HPDE6-E6E7 (cell line): ENCODE data around the gene PRAMEF13.
"Not testable (repeated sequence)": the region's sequence is repeated elsewhere in the genome, so short reads cannot be mapped to it uniquely, and the experiment has no call there.

ENCODE experiments used
- DNase-seq: peaks from one replicate; pipeline ENCODE4 v3.0.0; 2011; ENCODE audit warnings: missing footprints; ENCODE audit errors: extremely low spot score

The PRAMEF13 gene, protein sequence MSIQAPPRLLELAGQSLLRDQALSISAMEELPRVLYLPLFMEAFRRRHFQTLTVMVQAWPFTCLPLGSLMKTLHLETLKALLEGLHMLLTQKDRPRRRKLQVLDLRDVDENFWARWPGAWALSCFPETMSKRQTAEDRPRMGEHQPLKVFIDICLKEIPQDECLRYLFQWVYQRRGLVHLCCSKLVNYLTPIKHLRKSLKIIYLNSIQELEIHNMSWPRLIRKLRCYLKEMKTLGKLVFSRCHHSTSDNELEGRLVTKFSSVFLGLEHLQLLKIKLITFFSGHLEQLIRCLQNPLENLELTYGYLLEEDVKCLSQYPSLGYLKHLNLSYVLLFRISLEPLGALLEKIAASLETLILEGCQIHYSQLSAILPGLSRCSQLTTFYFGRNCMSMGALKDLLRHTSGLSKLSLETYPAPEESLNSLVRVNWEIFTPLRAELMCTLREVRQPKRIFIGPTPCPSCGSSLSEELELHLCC

DNA sequence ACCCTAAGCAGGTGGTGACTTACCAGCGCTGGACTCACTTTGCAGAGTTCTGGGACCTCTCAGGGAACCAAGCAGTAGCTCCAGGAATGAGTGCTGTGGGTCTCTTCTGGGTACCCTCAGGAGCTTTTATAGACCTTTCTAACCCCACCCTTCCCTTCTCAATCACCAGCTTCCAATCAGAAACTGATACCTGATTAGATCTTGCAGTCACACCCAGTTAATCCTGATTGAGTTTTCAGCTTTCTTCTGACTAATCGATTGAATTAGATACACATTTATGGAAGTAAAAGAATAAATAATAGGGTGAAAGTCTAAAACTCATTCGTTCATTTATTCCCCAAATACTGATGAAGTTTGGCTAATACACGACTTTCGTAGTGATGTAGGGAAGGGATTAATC, at the start of gene PRAMEF13:
Gene PRAMEF13 (minus strand): TSS at position 101 of the 400 bp plus-strand sequence. CDS start 1,820 bp downstream, outside the sequence.
- DNase-seq: not testable (repeated sequence)

DNA sequence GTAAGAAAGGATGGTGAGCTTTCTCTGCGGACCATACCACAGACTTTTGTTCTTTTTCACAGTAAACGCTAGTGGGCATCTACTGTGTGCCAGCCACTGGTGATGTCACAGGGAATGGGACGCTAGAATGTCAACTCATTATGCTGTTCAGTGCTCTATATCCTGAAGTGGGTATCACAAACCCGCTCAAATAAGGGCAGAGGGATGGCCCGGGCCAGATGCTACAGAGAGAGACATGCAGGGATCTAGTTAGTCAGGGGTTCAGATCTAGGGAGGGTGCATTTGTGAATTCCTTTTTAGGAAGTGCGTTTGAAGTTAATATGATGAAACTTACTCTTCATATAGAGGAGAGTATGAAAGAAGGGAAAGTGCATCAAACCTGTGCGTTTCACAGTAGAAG, 45.9 kb upstream of the PRAMEF13 start:
- not testable (repeated sequence) for DNase-seq

DNA sequence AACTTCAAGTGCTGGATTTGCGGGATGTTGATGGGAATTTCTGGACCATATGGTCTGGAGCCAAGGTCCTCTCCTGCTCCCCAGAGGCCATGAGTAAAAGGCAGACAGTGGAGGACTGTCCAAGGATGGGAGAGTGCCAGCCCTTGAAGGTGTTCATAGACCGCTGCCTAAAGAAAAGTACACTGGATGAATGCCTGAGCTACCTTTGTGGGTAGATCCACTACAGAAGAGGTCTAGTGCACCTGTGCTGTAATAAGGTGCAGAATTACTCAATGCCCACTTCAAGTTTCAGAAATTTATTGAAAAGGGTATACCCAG, 45.3 kb upstream of the PRAMEF13 start:
- DNase-seq: not testable (repeated sequence)

DNA sequence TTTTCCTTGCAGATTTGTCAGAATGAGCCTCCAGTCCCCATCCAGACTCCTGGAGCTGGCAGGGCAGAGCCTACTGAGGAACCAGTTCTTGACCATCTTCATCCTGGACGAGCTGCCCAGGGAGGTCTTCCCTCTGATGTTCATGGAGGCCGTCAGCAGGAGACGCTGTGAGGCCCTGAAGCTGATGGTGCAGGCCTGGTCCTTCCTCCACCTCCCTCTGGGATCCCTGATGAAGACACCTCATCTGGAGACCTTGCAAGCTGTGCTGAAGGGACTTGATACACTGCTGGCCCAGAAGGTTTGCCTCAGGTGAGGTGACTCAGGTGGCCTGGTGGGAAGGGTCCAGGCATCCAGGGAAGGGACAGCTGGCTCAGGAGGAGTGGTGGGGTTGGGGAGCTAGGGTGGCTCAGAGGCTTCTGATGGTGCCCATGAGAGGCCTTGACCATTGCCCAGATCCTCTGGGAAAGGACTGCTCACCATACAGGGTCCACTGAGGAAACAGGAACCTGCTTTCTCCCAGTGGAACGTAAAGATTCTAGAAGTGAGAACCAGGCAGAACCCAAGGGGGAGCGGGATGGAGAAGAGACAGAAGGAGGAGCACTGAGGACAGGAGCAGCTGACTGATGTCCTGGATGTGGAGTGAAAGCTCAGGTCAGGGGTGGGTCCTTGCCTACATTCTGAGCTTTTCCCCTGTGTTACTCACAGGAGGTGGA, 44.8 kb upstream of the PRAMEF13 start:
- not testable (repeated sequence) for DNase-seq

DNA sequence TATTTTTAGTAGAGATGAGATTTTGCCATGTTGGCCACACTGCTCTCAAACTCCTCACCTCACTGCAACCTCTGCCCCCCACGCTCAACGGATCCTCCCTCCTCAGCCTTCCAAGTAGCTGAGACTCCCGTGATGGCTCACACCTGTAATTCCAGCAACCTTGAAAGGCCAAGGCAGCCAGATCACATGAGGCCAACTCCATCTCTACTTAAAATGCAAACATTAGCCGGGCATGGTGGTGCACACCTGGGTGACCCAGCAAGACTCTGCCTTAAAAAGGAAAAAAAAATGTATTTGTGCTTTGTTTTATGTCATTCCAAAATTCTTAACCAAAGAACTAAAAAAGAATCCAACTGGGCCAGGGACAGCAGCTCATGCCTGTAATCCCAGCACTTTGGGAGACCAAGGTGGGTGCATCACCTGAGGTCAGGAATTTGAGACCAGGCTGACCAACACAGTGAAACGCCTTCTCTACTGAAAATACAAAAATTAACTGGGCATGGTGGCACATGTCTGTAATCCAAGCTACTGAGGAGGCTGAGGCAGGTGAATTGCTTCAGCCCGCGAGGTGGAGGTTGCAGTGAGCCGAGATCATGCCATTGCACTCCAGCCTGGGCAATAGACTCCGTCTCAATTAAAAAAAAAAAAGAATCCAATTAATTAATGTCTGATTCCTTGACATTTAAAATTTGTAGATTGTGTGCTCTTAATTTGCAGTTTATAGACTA, 42.5 kb upstream of the PRAMEF13 start:
- DNase-seq: not testable (repeated sequence)

DNA sequence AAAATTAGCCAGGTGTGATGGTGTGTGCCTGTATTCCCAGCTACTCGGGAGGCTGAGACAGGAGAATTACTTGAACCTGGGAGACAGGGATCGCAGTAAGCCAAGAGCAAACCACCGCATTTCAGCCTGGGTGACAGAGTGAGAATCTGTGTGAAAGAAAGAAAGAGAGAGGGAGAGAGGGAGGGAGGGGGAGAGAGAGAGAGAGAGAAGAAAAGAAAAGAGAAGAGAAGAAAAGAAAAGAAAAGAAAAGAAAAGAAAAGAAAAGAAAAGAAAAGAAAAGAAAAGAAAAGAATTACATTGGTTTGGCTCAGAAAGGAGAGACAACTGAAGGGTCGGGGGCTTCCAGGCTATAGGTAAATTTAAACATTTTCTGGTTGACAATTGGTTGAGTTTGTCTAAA, 38.4 kb upstream of the PRAMEF13 start:
- not testable (repeated sequence) for DNase-seq

DNA sequence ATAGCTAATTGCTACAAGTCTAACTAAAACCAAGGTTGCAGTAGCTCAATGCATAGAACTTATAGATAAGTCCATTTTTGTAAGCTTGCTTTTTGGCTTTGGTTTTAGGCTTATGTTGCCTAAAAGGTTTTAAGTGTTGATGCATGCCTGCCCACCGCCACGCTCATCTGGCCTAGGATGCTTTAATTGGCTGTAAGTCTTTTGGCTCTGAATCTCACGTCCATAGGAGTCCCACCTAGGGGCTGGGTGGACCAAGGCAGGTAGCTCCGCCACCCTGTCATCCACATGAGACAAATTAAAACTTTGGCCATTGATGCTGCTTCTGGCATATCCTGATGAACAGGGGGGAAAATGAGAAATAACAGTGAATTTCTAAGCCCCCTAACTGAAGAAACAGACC, 36.4 kb upstream of the PRAMEF13 start:
- DNase-seq: not testable (repeated sequence)

DNA sequence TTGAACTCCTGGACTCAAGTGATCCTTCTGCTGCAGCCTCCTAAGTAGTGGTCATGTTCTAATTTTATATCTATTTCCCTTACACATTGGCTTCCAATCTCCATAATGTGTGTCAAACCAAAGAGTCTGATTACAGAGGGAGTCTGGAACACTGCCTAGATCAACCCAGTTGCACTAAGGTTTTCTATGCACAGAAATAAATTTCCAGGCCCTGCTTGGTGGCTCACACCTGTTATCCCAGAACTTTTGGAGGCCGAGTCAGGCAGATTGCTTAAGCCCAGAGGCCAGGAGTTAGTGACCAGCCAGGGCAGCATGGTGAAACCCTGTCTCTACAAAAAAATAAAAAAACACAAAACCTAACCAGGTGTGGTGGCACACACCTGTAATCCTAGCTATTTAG, 32.8 kb upstream of the PRAMEF13 start:
- not testable (repeated sequence) for DNase-seq

DNA sequence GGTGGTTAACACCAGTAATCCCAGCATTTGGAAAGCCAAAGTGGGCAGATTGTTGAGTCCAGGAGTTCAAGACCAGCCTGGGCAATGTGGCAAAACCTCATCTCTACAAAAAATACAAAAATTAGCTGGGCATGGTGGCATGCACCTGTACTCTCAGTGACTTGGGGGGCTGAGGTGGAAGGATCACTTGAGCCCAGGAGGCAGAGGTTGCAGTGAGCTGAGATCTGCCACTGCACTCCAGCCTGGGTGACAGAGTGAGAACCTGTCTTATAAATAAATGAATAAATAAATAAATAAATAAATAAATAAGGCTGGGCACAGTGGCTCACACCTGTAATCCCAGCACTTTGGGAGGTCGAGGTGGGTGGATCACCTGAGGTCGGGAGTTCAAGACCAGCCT, 30.8 kb upstream of the PRAMEF13 start:
- DNase-seq: not testable (repeated sequence)

DNA sequence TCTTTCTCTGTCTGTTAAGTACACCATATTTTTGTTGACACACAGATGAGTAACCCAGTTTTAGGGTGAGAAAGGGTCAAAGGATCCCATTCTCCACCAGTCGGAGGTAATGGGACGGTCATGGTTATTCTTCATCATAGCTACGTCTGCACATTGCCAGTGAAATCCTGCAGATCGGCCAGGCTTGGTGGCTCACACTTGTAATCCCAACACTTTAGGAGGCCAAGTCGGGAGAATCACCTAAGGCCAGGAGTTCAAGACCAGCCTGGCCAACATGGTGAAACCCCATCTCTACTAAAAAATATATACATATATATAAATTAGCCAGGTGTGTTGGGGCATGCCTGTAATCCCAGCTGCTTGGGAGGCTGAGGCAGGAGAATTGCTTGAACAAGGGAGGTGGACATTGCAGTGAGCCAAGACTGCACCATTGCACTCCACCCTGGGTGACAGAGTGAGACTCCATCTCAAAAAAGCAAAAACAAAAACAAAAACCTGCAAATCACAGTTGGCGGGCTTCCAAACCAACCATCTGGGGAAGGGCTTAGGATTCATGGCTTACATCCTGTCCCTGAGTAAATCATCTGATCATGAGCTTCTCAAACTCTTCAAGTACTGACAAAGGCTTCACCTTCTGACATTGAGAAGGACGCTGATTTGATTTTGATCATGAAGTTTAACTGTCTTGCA, 30.0 kb upstream of the PRAMEF13 start:
- not testable (repeated sequence) for DNase-seq

DNA sequence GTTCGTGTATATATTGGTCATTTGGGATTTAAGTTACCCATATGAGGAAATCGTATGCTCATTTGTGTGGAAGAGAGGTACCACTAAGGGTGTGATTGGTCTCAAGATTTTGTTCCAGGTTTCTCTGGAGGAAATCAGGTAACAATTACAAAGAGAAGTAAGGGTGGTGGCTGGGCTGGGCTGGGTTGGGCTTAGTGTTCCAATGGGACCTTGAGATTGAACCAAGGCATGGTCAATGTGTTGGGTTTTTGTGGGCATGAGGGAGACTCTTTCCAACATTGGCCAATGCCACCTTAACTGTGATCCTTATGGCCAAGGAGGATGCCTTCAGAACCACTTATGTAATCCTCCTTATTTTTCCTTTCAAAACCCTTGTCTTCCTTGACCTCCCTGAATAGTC, 29.4 kb upstream of the PRAMEF13 start:
- not testable (repeated sequence) for DNase-seq

DNA sequence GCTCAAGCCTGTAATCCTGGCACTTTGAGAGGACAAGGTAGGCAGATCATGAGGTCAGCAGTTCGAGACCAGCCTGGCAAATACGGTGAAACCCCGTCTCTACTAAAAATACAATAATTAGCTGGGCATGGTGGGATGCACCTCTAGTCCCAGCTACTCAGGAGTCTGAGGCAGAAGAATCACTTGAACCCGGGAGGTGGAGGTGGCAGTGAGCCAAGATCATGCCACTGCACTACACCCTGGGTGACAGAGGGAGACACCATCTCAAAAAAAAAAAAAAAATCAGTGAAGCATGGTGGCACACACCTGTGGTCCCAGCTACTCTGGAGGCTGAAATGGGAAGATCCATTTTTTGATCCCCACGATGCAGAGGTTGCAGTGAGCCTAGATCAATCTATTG, 28.9 kb upstream of the PRAMEF13 start:
- not testable (repeated sequence) for DNase-seq

DNA sequence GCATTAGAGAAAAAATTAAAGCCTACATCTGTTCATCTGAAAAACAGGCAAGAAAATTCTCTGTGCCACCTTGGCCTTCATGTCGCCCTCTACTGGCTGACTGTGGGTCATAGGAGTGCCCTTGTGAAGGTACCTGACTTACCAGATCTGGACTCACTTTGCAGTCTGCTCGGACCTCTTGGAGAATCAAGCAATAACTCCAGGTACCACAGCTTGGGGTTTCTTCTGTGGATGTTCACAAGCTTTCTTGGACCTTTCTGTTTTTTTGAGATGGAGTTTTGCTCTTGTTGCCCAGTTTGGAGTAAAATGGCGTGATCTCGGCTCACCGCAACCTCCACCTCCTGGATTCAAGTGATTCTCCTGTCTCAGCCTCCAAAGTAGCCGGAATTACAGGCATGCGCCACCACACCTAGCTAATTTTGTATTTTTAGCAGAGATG, 27.2 kb upstream of the PRAMEF13 start:
- no peak for DNase-seq

DNA sequence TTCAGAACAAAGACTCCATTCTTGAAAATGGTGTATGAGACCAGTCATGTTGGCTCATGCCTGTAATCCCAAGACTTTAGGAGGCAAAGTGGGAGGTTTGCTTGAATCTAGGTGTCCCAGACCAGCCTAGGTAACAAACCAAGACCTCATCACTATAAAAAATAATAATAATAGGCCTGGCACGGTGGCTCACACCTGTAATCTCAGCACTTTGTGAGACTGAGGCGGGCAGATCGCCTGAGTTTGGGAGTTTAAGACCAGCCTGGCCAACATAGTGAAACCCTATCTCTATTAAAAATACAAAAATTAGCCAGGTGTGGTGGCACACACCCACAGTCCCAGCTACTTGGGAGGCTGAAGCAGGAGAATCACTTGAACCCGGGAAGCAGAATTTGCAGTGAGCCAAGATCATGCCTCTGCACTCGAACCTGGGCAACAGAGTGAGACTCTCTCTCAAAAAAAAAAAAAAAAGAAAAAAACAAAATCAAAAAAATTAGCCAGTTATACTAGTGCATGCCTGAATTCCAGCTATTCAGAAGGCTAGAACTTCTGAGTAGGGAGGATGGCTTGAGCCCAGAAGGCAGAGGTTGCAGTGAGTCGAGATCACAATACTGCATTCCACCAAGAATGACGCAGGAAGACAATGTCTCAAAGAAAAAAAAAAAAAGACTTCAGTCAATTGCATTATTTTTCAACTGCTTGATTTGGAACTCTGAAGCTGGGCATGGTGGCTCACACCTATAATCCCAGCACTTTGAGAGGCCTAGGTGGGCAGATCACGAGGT, 26.3 kb upstream of the PRAMEF13 start:
- not testable (repeated sequence) for DNase-seq

DNA sequence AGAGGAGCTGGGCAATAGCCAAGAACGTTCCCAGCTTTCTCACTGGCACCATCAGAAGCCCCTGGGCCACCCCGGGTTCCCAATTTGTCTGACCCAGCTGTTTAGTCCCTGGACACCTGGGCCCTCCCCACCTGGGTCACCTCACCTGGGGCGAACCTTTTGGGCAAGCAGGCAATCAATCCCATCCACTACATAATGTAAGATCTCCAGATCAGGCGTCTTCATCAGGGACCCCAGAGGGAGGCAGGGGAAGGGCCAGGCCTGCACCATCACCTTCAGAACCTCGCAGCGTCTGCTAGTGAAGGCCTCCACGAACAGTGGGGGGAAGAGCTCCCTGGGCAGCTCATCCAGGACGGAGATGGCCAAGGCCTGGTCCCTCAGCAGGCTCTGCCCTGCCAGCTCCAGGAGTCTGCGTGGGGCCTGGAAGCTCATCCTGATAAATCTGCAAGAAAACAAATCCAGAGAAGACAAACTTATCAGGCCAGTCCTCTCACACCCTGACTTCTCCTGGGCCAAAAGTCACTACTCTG, 24.5 kb upstream of the PRAMEF13 start, which contains the start of gene PRAMEF18:
Gene PRAMEF18 (minus strand): TSS at position 480 of the 530 bp plus-strand sequence. CDS start 48 bp downstream, at position 432.
- DNase-seq: not testable (repeated sequence)

DNA sequence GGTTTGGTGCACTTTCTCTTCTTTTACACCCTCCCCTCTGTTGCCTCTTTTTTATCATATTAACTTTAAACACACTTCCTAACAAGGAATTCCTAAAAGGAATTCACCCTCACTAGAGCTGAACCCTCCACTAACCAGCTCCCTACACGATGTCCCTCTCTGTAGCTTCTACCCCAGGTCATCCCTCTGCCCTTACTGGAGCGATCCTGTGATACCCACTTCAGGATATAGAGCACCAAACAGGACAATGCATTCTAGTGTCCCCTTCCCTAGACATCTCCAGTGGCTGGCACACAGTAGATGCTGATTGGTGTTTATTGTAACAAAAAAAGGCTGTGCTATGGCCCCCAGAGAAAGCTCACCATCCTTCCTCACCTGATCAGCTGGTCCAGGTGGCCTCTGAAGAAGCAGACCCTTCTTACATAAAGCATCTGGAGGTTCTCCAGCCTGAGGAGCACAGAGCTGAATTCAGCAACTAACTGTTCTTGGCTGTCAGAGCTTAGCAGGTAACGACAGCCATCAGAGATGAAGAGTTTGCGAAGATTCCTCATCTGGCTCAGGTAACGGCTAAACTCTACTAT, 23.4 kb upstream of the PRAMEF13 start:
- DNase-seq: no peak

DNA sequence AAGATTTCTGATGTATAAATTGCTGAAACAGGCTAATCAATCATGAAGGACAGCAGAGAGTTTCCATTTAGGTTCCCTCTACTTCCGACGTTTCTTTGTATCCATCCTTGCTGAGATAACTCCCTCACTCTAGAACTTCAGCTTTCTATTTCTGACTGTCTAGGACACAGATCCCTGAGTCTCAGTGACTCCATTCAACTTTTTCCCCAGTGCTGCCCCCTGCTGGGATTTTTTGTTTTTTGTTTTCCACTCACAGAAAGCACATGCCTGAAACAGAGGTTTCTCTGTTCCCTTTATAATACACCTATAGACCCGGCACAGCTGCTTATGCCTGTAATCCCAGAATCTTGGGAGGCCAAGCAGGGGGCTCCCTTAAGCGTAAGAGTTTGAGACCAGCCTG, 21.6 kb upstream of the PRAMEF13 start:
- not testable (repeated sequence) for DNase-seq

DNA sequence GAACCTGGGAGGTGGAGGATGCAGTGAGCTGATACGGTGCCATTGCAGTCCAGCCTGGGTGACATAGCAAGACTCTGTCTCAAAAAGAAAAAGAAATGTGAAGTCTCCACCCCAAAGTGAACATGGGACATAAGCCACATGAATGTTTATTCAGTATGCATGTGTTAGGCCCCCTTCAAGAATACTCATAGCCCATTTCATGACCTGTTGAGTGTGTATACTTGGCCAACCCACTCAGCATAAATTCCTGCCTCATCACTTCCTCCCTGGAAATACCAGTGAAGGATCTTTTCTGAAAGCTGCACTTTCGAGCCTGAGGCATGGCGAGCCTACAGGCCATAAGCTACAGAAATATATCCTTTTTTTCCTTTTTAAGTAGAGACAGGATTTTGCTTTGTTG, 18.0 kb upstream of the PRAMEF13 start:
- not testable (repeated sequence) for DNase-seq

DNA sequence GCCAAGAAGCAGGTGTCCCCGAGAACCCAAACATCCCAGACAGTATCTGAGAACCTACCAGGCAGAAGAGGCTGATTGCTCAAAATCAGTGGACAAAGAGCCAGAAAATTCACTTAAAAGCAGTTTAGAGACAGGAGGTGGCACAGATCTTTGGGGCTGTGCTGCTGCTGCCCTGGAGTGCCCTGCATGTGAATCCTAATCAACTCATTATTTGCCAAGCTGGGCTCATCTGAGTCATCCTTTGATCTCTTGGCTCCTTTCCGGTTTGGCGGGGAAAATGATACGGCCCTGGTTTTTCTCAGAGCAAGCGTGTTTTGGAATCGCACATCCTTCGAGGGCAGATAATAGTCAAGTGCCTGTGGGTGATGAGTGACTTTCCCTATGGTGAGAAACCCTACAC, 15.4 kb upstream of the PRAMEF13 start:
- DNase-seq: not testable (repeated sequence)

DNA sequence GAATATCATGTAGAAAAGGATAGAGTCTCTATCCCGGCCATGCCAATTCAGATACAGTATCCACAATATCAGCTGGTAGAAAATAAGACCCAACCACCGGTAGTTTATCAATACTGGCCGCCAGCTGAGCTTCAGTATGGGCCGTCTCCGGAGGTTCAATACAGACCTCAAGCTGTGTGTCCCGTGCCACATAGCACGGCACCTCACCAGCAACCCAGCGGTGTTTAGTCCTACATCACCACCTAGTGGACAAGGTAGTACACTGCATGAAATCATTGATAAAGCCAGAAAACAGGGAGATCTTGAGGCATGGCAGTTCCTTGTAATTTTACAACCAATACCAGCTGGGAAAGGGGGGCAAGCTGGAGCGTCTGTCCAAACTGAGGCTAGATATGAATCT, 7.5 kb upstream of the PRAMEF13 start:
- not testable (repeated sequence) for DNase-seq
